ENCODE results near the gene IRGM. TPM values are rescaled to one million over a fixed set of nuclear protein-coding genes. Genes with fewer than 3 reads are reported as not detected.
A peak's percentile ranks its signal among the peaks of the same experiment; 100 is the strongest.
"Not testable (repeated sequence)": the region's sequence is repeated elsewhere in the genome, so short reads cannot be mapped to it uniquely, and the experiment has no call there.

IRGM gene
- total RNA-seq = 1 to 10 TPM in 1 of 2 experiments, under 1 TPM in 1; 0.53 to 1.1 TPM
- 4.0 TPM for polyA plus RNA-seq

GRCh38 chr5:150846308-150846653 lies at the start of gene IRGM:
Gene IRGM, plus strand, starts transcription at chr5:150846521. Its CDS starts 1,603 bp downstream, at chr5:150848124.
- H3K27ac ChIP-seq (ENCODE audit: low read depth, low read length); H3K27me3 ChIP-seq (ENCODE audit: insufficient read depth, low read length, poor library complexity, severe bottlenecking); H3K9me3 Mint-ChIP-seq; H3K36me3 Mint-ChIP-seq; H3K36me3 ChIP-seq (ENCODE audit: insufficient read depth, low read length); H3K9me3 ChIP-seq (ENCODE audit: low read length); H3K4me1 ChIP-seq (ENCODE audit: insufficient read depth, low read length); H3K27me3 Mint-ChIP-seq: not testable (repeated sequence)
- Mint-ChIP-seq H3K27ac (peak within 1 kb of the TSS; percentile 62 to 97 (median 93)), H3K4me3 (peak within 1 kb of the TSS; percentile 56 to 92 (median 89)), H3K4me1 (peaks cover 23 to 29% (median 28%) of the 10 kb centered on the region in 3 donors)
- DNase-seq = peak in 4 of 5 donors; percentile 17 to 64 (median 46)
- H3K4me3 ChIP-seq (ENCODE audit: low read length) = peak within 1 kb of the TSS; percentile 9
- ChIA-PET POLR2A (interaction anchor here (0.5 to 1.8 kb wide), 4 partner anchors 63 to 146 kb away, joined by 4 to 14 read pairs (median 10); partner anchors contain the start of genes DCTN4 and RBM22), CTCF (interaction anchor here (0.9 to 4.5 kb wide), 27 partner anchors 9 to 609 kb away, joined by 3 to 78 read pairs (median 4); partner anchors contain the start of genes RBM22 and SMIM3)

- ChIA-PET CTCF (no interaction called here), POLR2A (interaction anchor here (1.0 kb wide), 1 partner anchor 50 kb away, joined by 3 read pairs; no protein-coding TSS in a partner anchor)
- no peaks in the 10 kb centered on the region for H3K36me3 ChIP-seq (ENCODE audit: insufficient read depth, low read length)
- no peak for DNase-seq
- H3K36me3 Mint-ChIP-seq = peaks cover 0 to 27% (median 2%) of the 10 kb centered on the region in 3 donors
- no peak overlapping the region for H3K27ac ChIP-seq (ENCODE audit: low read depth, low read length)
- H3K4me1 Mint-ChIP-seq = peaks cover 0 to 5% (median 0%) of the 10 kb centered on the region in 3 donors
- H3K9me3 Mint-ChIP-seq = no peaks in the 10 kb centered on the region
- peaks cover 5% of the 10 kb centered on the region for H3K4me1 ChIP-seq (ENCODE audit: insufficient read depth, low read length)
- H3K4me3 Mint-ChIP-seq = no peak overlapping the region
- H3K4me3 ChIP-seq (ENCODE audit: low read length) = no peak overlapping the region
- peaks cover 2 to 4% of the 10 kb centered on the region in 2 donors for H3K27me3 Mint-ChIP-seq
- no peak overlapping the region for H3K27ac Mint-ChIP-seq
- no peaks in the 10 kb centered on the region for H3K27me3 ChIP-seq (ENCODE audit: insufficient read depth, low read length, poor library complexity, severe bottlenecking)
- no peaks in the 10 kb centered on the region for H3K9me3 ChIP-seq (ENCODE audit: low read length)
Measured at GRCh38 chr5:150797384-150797783, 48.9 kb upstream of the IRGM start.

GRCh38 chr5:150801117-150801927 lies 45.0 kb upstream of the IRGM start:
- ChIA-PET POLR2A (interaction anchor here (0.6 to 0.8 kb wide), 2 partner anchors 46 to 101 kb away, joined by 3 read pairs; partner anchors contain the start of gene RBM22), CTCF (interaction anchor here (0.8 to 3.4 kb wide), 9 partner anchors 9 to 314 kb away, joined by 4 to 78 read pairs (median 5); partner anchors contain the start of genes IRGM and SMIM3)
- Histone ChIP-seq H3K4me3 (ENCODE audit: low read length) (no peak overlapping the region), H3K9me3 (ENCODE audit: low read length) (no peaks in the 10 kb centered on the region), H3K36me3 (ENCODE audit: insufficient read depth, low read length) (no peaks in the 10 kb centered on the region), H3K27me3 (ENCODE audit: insufficient read depth, low read length, poor library complexity, severe bottlenecking) (no peaks in the 10 kb centered on the region), H3K4me1 (ENCODE audit: insufficient read depth, low read length) (peaks cover 5% of the 10 kb centered on the region), H3K27ac (ENCODE audit: low read depth, low read length) (no peak overlapping the region)
- Mint-ChIP-seq H3K9me3 (no peaks in the 10 kb centered on the region), H3K27me3 (peaks cover 5 to 15% of the 10 kb centered on the region in 2 donors), H3K4me1 (peaks cover 0 to 5% (median 0%) of the 10 kb centered on the region in 3 donors), H3K4me3 (no peak overlapping the region), H3K27ac (no peak overlapping the region), H3K36me3 (peaks cover 2 to 10% (median 9%) of the 10 kb centered on the region in 3 donors)
- peak in 2 of 5 donors; percentile 41 to 51 for DNase-seq

- Histone ChIP-seq H3K4me3 (ENCODE audit: low read length) (no peak overlapping the region), H3K4me1 (ENCODE audit: insufficient read depth, low read length) (peaks cover 5% of the 10 kb centered on the region), H3K36me3 (ENCODE audit: insufficient read depth, low read length) (no peaks in the 10 kb centered on the region), H3K9me3 (ENCODE audit: low read length) (no peaks in the 10 kb centered on the region), H3K27ac (ENCODE audit: low read depth, low read length) (no peak overlapping the region), H3K27me3 (ENCODE audit: insufficient read depth, low read length, poor library complexity, severe bottlenecking) (no peaks in the 10 kb centered on the region)
- Mint-ChIP-seq H3K4me1 (peaks cover 0 to 5% (median 0%) of the 10 kb centered on the region in 3 donors), H3K27ac (peak overlapping the region in 2 of 8 donors; percentile 72 to 87), H3K27me3 (peaks cover 5 to 22% of the 10 kb centered on the region in 2 donors), H3K36me3 (peaks cover 0 to 11% (median 0%) of the 10 kb centered on the region in 3 donors), H3K9me3 (no peaks in the 10 kb centered on the region), H3K4me3 (no peak overlapping the region)
- ChIA-PET CTCF (interaction anchor here (3.2 kb wide), 1 partner anchor 42 kb away, joined by 12 read pairs; the partner anchor contains the start of gene IRGM), POLR2A (no interaction called here)
- DNase-seq = no peak
Measured at GRCh38 chr5:150804388-150804787, 41.9 kb upstream of the IRGM start.

- H3K4me3 Mint-ChIP-seq = no peak overlapping the region
- CTCF ChIA-PET = no interaction called here
Measured at GRCh38 chr5:150809363-150809762, 37.0 kb upstream of the IRGM start.

GRCh38 chr5:150815010-150815409 lies 31.3 kb upstream of the IRGM start:
- H3K4me3 ChIP-seq (ENCODE audit: low read length) = no peak overlapping the region
- Mint-ChIP-seq H3K4me3 (no peak overlapping the region), H3K36me3 (peaks cover 0 to 16% (median 2%) of the 10 kb centered on the region in 3 donors), H3K27me3 (peaks cover 3 to 24% of the 10 kb centered on the region in 2 donors), H3K9me3 (peaks cover 8 to 29% (median 22%) of the 10 kb centered on the region in 5 donors), H3K27ac (no peak overlapping the region), H3K4me1 (no peaks in the 10 kb centered on the region)
- H3K9me3 ChIP-seq (ENCODE audit: low read length) = no peaks in the 10 kb centered on the region
- H3K27ac ChIP-seq (ENCODE audit: low read depth, low read length) = no peak overlapping the region
- H3K36me3 ChIP-seq (ENCODE audit: insufficient read depth, low read length) = no peaks in the 10 kb centered on the region
- CTCF ChIA-PET = no interaction called here
- no peaks in the 10 kb centered on the region for H3K4me1 ChIP-seq (ENCODE audit: insufficient read depth, low read length)
- DNase-seq = no peak
- H3K27me3 ChIP-seq (ENCODE audit: insufficient read depth, low read length, poor library complexity, severe bottlenecking) = no peaks in the 10 kb centered on the region
- POLR2A ChIA-PET = no interaction called here

More at GRCh38 chr5:150809363-150809762, 37.0 kb upstream of the IRGM start:
- no peak for DNase-seq
- H3K36me3 ChIP-seq (ENCODE audit: insufficient read depth, low read length) = no peaks in the 10 kb centered on the region
- Mint-ChIP-seq H3K36me3 (peaks cover 0 to 14% (median 3%) of the 10 kb centered on the region in 3 donors), H3K27me3 (peaks cover 3 to 15% of the 10 kb centered on the region in 2 donors), H3K9me3 (no peaks in the 10 kb centered on the region), H3K4me1 (no peaks in the 10 kb centered on the region), H3K27ac (no peak overlapping the region)
- POLR2A ChIA-PET = no interaction called here
- no peaks in the 10 kb centered on the region for H3K4me1 ChIP-seq (ENCODE audit: insufficient read depth, low read length)
- no peak overlapping the region for H3K4me3 ChIP-seq (ENCODE audit: low read length)
- no peaks in the 10 kb centered on the region for H3K27me3 ChIP-seq (ENCODE audit: insufficient read depth, low read length, poor library complexity, severe bottlenecking)
- H3K9me3 ChIP-seq (ENCODE audit: low read length) = no peaks in the 10 kb centered on the region
- H3K27ac ChIP-seq (ENCODE audit: low read depth, low read length) = no peak overlapping the region

GRCh38 chr5:150816946-150817345 lies 29.4 kb upstream of the IRGM start:
- peaks cover 5 to 31% of the 10 kb centered on the region in 2 donors for H3K27me3 Mint-ChIP-seq
- no peaks in the 10 kb centered on the region for H3K4me1 Mint-ChIP-seq

GRCh38 chr5:150829744-150830143 lies 16.6 kb upstream of the IRGM start:
- H3K27ac ChIP-seq (ENCODE audit: low read depth, low read length) = no peak overlapping the region
- H3K4me1 Mint-ChIP-seq = no peaks in the 10 kb centered on the region
- ChIA-PET CTCF (interaction anchor here (0.8 kb wide), 1 partner anchor 17 kb away, joined by 3 read pairs; the partner anchor contains the start of gene IRGM), POLR2A (no interaction called here)
- peaks cover 23 to 31% (median 30%) of the 10 kb centered on the region in 5 donors for H3K9me3 Mint-ChIP-seq
- no peak overlapping the region for H3K27ac Mint-ChIP-seq
- H3K36me3 Mint-ChIP-seq = no peaks in the 10 kb centered on the region
- no peaks in the 10 kb centered on the region for H3K9me3 ChIP-seq (ENCODE audit: low read length)
- DNase-seq = no peak
- no peak overlapping the region for H3K4me3 Mint-ChIP-seq
- H3K27me3 ChIP-seq (ENCODE audit: insufficient read depth, low read length, poor library complexity, severe bottlenecking) = no peaks in the 10 kb centered on the region
- no peaks in the 10 kb centered on the region for H3K36me3 ChIP-seq (ENCODE audit: insufficient read depth, low read length)
- H3K4me3 ChIP-seq (ENCODE audit: low read length) = no peak overlapping the region
- no peaks in the 10 kb centered on the region for H3K4me1 ChIP-seq (ENCODE audit: insufficient read depth, low read length)
- H3K27me3 Mint-ChIP-seq = peaks cover 0 to under 1% of the 10 kb centered on the region in 2 donors

More at GRCh38 chr5:150816946-150817345, 29.4 kb upstream of the IRGM start:
- peaks cover 0 to 15% (median 0%) of the 10 kb centered on the region in 3 donors for H3K36me3 Mint-ChIP-seq
- no peaks in the 10 kb centered on the region for H3K9me3 ChIP-seq (ENCODE audit: low read length)
- no peak overlapping the region for H3K4me3 ChIP-seq (ENCODE audit: low read length)
- no peaks in the 10 kb centered on the region for H3K36me3 ChIP-seq (ENCODE audit: insufficient read depth, low read length)
- ChIA-PET POLR2A (no interaction called here), CTCF (interaction anchor here (1.6 to 2.0 kb wide), 2 partner anchors 16 to 30 kb away, joined by 4 to 6 read pairs; partner anchors contain the start of gene IRGM)
- H3K27me3 ChIP-seq (ENCODE audit: insufficient read depth, low read length, poor library complexity, severe bottlenecking) = no peaks in the 10 kb centered on the region
- peak overlapping the region in 1 of 7 donors; percentile 24 for H3K4me3 Mint-ChIP-seq
- no peak overlapping the region for H3K27ac ChIP-seq (ENCODE audit: low read depth, low read length)
- H3K9me3 Mint-ChIP-seq = peaks cover 9 to 29% (median 22%) of the 10 kb centered on the region in 5 donors
- H3K27ac Mint-ChIP-seq = no peak overlapping the region
- H3K4me1 ChIP-seq (ENCODE audit: insufficient read depth, low read length) = no peaks in the 10 kb centered on the region
- DNase-seq = no peak

All from CD8-positive, alpha-beta memory T cell (primary cell).